ENCODE results near the gene PODXL2. TPM values are rescaled to one million over a fixed set of nuclear protein-coding genes. Genes with fewer than 3 reads are reported as not detected.

PODXL2 gene
- total RNA-seq, 1 experiment from 2014 or later = 15.3 TPM

GRCh38 chr3:127693336-127693843, 64.4 kb downstream of the PODXL2 start:
- Histone ChIP-seq H3K4me1 (ENCODE audit: control insufficient read depth, insufficient read depth, low read length) (no peaks in the 10 kb centered on the region), H3K27me3 (ENCODE audit: control insufficient read depth, insufficient read depth, low read length) (no peaks in the 10 kb centered on the region), H3K4me3 (ENCODE audit: low read depth in 2 of 2, low read length in 2 of 2) (no peak overlapping the region), H3K36me3 (ENCODE audit: control insufficient read depth, insufficient read depth, low read length) (no peaks in the 10 kb centered on the region), H3K9me3 (ENCODE audit: control insufficient read depth, insufficient read depth, low read depth, low read length) (no peaks in the 10 kb centered on the region), H3K27ac (ENCODE audit: low read length) (no peak overlapping the region)
- ChIA-PET POLR2A (no interaction called here), CTCF (interaction anchor here (0.7 kb wide), 1 partner anchor 282 kb away, joined by 5 read pairs; no protein-coding TSS in a partner anchor)
- in situ Hi-C loops (cut with HindIII; ENCODE audit: low pct_unique_long_range_greater_than_20kb, low sequenced_read_pairs) (no loop called here), intact Hi-C loops (cut with micrococcal nuclease; ENCODE audit: unreplicated experiment) (loop anchor here (10.0 kb wide), 1 partner anchor 131 kb away; the partner anchor contains the start of gene MGLL)
- no peak for TF ChIP-seq POLR2AphosphoS5 (IDR thresholded peaks at IDR 0.05; ENCODE audit: low read depth, low read length)
- TF ChIP-seq, protein P1, sequence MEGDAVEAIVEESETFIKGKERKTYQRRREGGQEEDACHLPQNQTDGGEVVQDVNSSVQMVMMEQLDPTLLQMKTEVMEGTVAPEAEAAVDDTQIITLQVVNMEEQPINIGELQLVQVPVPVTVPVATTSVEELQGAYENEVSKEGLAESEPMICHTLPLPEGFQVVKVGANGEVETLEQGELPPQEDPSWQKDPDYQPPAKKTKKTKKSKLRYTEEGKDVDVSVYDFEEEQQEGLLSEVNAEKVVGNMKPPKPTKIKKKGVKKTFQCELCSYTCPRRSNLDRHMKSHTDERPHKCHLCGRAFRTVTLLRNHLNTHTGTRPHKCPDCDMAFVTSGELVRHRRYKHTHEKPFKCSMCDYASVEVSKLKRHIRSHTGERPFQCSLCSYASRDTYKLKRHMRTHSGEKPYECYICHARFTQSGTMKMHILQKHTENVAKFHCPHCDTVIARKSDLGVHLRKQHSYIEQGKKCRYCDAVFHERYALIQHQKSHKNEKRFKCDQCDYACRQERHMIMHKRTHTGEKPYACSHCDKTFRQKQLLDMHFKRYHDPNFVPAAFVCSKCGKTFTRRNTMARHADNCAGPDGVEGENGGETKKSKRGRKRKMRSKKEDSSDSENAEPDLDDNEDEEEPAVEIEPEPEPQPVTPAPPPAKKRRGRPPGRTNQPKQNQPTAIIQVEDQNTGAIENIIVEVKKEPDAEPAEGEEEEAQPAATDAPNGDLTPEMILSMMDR (IDR thresholded peaks at IDR 0.05) = no peak
- TF ChIP-seq TCF7L2 (IDR thresholded peaks at IDR 0.05; ENCODE audit: low read depth, low read length) = no peak
- TF ChIP-seq, protein P2, sequence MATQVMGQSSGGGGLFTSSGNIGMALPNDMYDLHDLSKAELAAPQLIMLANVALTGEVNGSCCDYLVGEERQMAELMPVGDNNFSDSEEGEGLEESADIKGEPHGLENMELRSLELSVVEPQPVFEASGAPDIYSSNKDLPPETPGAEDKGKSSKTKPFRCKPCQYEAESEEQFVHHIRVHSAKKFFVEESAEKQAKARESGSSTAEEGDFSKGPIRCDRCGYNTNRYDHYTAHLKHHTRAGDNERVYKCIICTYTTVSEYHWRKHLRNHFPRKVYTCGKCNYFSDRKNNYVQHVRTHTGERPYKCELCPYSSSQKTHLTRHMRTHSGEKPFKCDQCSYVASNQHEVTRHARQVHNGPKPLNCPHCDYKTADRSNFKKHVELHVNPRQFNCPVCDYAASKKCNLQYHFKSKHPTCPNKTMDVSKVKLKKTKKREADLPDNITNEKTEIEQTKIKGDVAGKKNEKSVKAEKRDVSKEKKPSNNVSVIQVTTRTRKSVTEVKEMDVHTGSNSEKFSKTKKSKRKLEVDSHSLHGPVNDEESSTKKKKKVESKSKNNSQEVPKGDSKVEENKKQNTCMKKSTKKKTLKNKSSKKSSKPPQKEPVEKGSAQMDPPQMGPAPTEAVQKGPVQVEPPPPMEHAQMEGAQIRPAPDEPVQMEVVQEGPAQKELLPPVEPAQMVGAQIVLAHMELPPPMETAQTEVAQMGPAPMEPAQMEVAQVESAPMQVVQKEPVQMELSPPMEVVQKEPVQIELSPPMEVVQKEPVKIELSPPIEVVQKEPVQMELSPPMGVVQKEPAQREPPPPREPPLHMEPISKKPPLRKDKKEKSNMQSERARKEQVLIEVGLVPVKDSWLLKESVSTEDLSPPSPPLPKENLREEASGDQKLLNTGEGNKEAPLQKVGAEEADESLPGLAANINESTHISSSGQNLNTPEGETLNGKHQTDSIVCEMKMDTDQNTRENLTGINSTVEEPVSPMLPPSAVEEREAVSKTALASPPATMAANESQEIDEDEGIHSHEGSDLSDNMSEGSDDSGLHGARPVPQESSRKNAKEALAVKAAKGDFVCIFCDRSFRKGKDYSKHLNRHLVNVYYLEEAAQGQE (IDR thresholded peaks at IDR 0.05; ENCODE audit: insufficient read depth in 1 of 2, low read depth in 2 of 2, low read length in 1 of 2) = no peak
- no peak for TF ChIP-seq SIN3A (IDR thresholded peaks at IDR 0.05; ENCODE audit: borderline replicate concordance, insufficient read depth, low read depth, low read length)
- no TSS peak for BruUV-seq (replicated peaks)
- ATAC-seq = no peak
- no peak for DNase-seq (ENCODE audit: low read depth, low spot score)

DNA sequence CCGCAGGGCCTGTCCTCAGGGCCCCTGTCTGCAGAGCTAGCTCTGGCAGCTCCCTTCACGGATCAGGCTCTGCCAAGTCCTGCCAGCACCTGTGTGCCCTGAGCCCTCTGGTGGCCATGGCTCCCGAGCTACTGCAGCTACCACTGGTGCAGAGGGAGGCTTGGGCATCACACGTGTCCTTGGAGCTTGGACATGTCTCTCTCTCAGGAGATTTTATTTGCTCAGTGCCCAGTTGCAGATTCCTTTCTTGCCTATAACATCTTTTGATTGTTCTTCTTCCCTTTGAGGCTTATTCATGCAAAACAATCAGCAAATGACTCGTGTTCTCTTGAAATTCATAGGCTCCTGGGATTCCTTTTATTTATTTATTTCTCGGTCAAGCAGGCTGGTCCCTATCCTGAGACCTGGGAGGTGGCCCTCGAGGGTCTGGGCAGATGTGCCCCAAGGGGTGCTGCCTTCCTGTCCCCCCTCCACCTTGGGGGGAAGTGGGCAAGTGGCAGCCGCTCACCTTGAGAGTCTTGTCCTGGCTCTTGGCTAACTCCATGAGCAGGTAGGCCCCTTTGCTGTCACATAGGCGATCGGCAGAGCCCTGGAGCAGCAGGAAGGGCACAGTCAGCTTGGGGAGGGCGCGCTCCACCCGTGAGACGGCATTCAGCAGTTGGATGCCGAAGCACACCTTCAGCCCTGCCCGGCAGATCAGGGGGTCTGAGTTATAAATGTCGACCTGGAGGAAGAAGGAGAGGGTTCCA, 65.7 kb downstream of the PODXL2 start:
- ChIA-PET POLR2A (no interaction called here), CTCF (interaction anchor here (0.6 to 1.6 kb wide), 9 partner anchors 11 to 866 kb away, joined by 3 to 13 read pairs (median 5); no protein-coding TSS in a partner anchor)
- intact Hi-C loops (cut with micrococcal nuclease; ENCODE audit: unreplicated experiment) = loop anchor here (2.0 to 10.0 kb wide), 2 partner anchors 42 to 130 kb away; partner anchors contain the start of gene MGLL
- Histone ChIP-seq H3K27ac (ENCODE audit: low read length) (no peak overlapping the region), H3K9me3 (ENCODE audit: control insufficient read depth, insufficient read depth, low read depth, low read length) (no peaks in the 10 kb centered on the region), H3K4me1 (ENCODE audit: control insufficient read depth, insufficient read depth, low read length) (no peaks in the 10 kb centered on the region), H3K27me3 (ENCODE audit: control insufficient read depth, insufficient read depth, low read length) (no peaks in the 10 kb centered on the region), H3K4me3 (ENCODE audit: low read depth in 2 of 2, low read length in 2 of 2) (no peak overlapping the region), H3K36me3 (ENCODE audit: control insufficient read depth, insufficient read depth, low read length) (no peaks in the 10 kb centered on the region)
- DNase-seq (ENCODE audit: low read depth, low spot score) (no peak), ATAC-seq (peak; percentile 91)
- BruUV-seq (replicated peaks) = no TSS peak
- in situ Hi-C loops (cut with HindIII; ENCODE audit: low pct_unique_long_range_greater_than_20kb, low sequenced_read_pairs) = no loop called here
- no peak for TF ChIP-seq TCF7L2 (IDR thresholded peaks at IDR 0.05; ENCODE audit: low read depth, low read length)
- TF ChIP-seq, protein P1 (IDR thresholded peaks at IDR 0.05) = peak; percentile 84

Data from Panc1 (cell line).